GM18868 (cell line): ENCODE measurements around the gene FREM1.
"Not testable (repeated sequence)": the region's sequence is repeated elsewhere in the genome, so short reads cannot be mapped to it uniquely, and the experiment has no call there.

Experiments
- ATAC-seq: cut with Tn5 transposase; IDR thresholded peaks from one replicate; pipeline ENCODE4 v1.9.1; 2021; ENCODE audit warnings: mild to moderate bottlenecking, moderate library complexity; ENCODE audit not compliant: unreplicated experiment

The FREM1 gene

GRCh38 chr9:14909961-14910805, at the start of gene FREM1:
FREM1 (minus strand) TSS chr9:14910428; CDS start chr9:14868977, 41,451 bp downstream.
- ATAC-seq = no peak

DNA sequence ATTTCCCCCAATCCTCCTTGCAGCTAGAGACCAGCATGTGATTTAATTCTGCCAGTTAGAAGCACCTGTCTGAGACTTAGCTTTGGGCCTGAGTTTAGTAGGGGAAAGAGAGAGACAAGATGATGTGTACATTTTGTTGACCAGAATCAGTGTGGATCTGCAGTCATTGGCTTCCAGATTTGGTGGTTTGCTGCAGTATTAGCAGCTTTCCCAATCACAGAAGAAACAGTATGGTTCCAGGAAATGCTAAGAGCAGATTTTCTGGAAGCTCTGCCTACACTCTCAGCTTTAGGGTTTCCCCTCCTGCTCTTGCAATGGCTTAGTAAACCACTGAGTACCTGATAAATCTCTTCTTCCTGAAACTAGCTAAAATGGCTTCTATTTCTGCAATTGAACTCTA, 48.8 kb upstream of the FREM1 start:
- ATAC-seq = no peak

DNA sequence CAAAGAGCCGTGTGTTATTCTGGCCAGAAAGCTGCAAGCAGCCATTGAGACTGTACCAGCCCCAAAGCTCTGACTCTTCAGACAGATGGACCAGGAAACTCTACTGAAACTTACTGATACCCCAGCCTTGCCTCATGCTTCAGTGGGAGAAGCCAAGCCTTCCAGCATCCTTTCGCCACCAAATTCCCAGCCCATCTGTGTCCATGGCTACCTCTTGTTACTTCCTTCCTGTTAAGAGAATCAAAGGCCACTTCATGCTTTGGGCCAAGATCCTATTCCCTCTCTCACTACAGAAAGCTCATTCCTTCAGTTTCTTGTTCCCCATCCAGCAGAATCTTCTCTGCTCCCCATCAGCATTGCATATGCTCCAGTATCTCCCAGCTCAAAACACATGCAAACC, 46.9 kb upstream of the FREM1 start:
- no peak for ATAC-seq

DNA sequence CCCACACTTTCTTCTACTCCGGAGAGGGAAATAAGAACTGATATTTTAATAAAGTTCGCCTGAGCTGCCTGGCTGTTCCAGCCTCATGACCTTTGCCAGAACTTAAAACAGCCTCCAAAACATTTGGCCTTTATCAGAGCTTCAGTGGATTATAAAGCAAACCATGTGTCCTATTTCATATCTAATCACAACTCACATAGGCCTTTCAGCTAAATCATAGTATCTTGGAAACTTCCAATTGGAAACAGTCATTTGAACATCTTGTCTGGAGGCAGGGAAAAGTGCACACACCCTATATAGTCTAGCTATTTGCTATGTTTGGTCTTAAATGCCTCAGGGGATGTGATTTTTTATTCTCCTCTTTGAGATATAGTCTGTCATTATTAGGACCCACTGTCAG, 46.0 kb upstream of the FREM1 start:
- no peak for ATAC-seq

DNA sequence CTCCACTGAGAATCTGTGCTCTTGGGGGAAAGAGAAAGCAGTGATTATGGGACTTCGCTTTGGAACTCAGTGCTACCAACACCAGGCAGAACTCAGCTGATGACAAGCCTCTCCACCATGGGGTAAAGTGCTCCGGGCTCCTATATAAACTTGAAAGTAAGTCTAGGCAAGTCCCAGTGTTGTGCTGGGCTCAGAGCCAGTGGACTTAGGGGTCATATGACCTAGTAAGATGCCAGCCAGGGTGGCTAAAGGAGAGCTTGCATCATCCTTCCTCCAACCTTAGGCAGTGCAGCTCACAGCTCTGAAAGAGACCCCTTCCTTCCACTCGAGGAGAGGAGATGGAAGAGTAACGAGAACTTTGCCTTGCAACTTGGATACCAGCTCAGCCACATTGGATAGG, 35.1 kb upstream of the FREM1 start:
- ATAC-seq = no peak

DNA sequence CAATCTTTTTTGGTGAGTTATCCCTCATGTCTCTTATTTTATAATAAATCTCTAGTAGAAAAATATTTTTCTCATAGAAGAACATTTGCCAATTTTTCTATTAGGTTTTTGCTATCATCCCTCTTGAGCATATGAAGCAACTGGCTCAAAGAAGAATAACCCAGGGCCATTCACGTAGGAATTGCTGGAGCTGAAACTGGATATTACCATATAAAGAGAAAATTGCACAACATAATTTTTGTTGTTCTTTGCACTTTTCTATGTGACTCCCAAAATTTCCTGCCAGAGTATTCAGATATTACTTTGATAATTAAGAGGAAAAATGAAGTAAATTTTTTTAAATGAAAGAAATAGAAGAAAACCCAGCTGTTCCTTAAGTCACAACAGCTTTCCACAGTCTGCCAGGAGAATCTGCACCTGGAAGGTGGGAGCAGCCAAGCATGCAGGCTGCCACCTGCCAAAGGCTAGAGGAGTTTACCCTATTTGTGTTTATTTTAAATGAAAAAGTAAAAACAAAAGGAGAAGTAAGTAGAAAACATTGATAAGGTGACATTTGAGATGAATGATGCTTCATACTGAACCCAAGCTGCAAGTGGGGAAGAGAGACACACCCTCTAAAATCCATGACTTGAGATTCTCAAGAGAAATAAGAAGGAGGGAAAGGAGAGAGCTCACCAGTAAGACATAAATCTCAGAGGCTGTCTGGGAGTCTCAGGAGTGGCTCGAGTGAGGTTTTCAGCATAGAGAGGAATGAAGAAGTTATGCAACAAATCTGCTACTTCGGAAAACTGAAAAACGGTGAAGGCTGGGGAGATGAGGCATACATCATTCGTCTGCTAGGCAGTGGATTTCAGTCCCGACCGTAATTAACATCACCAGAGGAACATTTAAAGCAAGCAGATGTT, 31.5 kb upstream of the FREM1 start:
- ATAC-seq = no peak

GRCh38 chr9:14939378-14939777, 29.1 kb upstream of the FREM1 start:
- no peak for ATAC-seq

GRCh38 chr9:14937216-14937615, 27.0 kb upstream of the FREM1 start:
- ATAC-seq = no peak

GRCh38 chr9:14936491-14936890, 26.3 kb upstream of the FREM1 start:
- no peak for ATAC-seq

GRCh38 chr9:14935964-14936363, 25.7 kb upstream of the FREM1 start:
- ATAC-seq = no peak

GRCh38 chr9:14935106-14935751, 25.0 kb upstream of the FREM1 start:
- no peak for ATAC-seq

GRCh38 chr9:14932641-14933040, 22.4 kb upstream of the FREM1 start:
- ATAC-seq = no peak

- ATAC-seq = no peak
These were observed 22.0 kb upstream of the FREM1 start for GRCh38 chr9:14932231-14932630.

GRCh38 chr9:14926941-14927624, 16.9 kb upstream of the FREM1 start:
- no peak for ATAC-seq

DNA sequence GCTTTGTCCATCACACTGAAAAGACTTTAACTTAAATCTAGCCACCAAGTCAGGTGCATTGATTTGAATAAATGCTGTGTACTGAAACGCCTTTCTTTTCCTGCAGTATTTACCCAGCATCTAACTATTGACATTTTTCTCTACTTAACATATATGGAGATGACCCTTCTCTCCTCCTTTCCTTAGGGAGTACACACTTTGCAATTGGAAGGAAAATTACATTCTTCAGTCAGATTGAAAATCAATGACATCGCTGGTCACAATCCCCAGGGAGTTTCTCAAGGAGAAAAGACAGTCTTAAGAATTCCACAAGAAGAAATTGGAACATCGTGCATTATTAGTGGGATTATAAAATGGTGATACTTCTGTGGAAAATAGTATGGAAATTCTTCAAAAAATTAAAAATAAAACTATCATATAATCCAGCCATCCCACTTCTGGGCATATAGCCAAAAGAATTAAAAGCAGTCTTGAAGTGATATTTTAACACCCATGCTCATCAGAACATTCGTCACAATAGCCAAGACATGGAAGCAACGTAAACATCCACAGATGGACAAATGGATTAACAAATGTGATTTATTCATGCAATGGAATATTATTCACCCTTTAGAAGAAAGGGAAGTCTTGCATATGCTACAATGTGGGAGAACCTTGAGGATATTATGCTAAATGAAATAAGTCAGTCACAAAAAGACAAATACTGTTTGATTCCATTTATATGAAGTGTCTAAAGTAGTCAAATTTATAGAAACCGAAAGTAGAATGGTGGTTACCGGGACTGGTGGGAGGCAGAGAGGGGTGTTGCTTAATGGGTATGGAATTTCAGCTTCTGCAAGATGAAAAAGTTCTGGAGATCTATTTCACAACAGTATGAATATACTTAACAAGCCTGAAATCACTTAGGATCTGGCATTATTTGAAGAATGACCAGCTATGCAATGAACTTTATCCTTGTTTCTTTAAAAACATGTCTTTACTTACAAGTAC, 14.3 kb upstream of the FREM1 start:
- no peak for ATAC-seq

GRCh38 chr9:14923701-14924100, 13.5 kb upstream of the FREM1 start:
- ATAC-seq = no peak

DNA sequence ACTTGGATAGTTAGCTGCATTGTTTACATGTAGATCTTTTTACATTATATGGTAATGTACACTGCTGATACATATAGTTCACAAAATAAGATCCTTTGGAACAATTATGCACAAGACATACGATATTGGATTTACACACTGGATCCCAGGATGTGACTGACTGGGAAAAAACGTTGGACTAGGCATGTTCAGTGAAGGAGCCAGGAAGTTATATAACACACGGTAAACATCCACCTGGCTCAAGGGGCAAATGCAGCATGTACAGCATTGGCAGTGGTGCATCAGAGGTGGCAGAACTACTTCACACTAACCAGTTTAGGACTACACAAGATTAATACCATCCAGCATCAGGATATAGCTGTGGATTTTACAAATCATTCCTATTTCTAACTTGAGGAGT, 10.6 kb upstream of the FREM1 start:
- not testable (repeated sequence) for ATAC-seq

DNA sequence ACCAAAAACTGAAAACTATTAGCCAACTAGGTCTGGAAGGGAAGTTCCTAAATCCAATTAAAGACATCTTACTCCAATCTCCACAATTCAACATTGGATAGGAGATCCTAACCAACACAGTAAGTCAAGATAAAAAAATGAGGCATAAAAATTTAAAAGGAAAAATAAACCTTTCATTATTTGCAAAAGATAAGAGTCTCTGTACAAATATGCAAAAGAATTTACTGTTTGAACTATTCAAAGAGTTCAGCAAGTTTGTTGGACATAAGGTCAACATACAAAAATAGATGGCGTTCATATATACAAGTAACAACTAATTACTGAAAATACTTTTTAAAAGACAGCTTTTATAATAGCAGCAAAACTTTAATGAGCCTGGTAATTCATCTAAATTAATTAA, 3.1 kb upstream of the FREM1 start:
- no peak for ATAC-seq

DNA sequence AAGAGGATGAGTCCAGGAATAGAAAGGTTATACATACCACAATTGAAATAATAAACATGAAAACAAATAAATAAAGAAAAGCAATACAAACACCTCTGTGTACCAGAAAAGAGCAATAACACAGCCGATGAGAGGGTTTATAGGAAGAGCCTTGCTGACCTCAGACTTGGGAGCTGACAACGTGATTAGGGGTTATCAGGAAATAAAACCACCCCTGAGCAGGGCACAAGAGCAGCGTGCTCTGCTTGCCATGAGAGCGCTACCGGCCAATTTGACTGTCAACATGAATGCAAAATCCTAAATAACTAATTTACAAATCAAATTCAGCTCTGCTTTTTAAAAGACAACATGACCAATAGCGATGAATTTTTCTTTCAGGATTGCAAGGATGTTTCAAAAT, 2.6 kb upstream of the FREM1 start:
- ATAC-seq = no peak

- no peak for ATAC-seq
These were observed 818 bp upstream of the FREM1 start for GRCh38 chr9:14911046-14911445.
